Keratinocyte (primary cell): ENCODE measurements around the gene ERGIC1.

Experiments used
- CTCF ChIP-seq, 3 experiments: IDR thresholded peaks in 1 of 3; conservative IDR thresholded peaks in 1 of 3; optimal IDR thresholded peaks in 1 of 3; 2 replicates in 2 of 3; 3 replicates in 1 of 3; pipeline versions ENCODE3 to v1.5.1; 2011; ENCODE audit warnings: low read length in 3 of 3, mild to moderate bottlenecking in 3 of 3, moderate library complexity in 2 of 3, control low read depth in 1 of 3, inconsistent platforms in 1 of 3; ENCODE audit not compliant: insufficient read depth in 2 of 3; ENCODE audit errors: extremely low read depth in 1 of 3
- EZH2 ChIP-seq: IDR thresholded peaks from one replicate; pipeline ENCODE4 v1.6.1; 2012; ENCODE audit warnings: inconsistent platforms, mild to moderate bottlenecking, low read length, moderate library complexity

GRCh38 chr5:172819569-172819968 is 14.5 kb upstream of the ERGIC1 start:
- TF ChIP-seq CTCF (optimal IDR thresholded peaks at IDR 0.05 in 1 of 3, IDR thresholded peaks at IDR 0.05 in 1 of 3, conservative IDR thresholded peaks at IDR 0.05 in 1 of 3; ENCODE audit: extremely low read depth in 1 of 3, insufficient read depth in 2 of 3, low read length in 3 of 3) (no peak), EZH2 (no peak)
